Spinal cord (tissue), 10 donors: ENCODE measurements around the gene LRRN1. TPM values are rescaled to one million over a fixed set of nuclear protein-coding genes. Genes with fewer than 3 reads are reported as not detected.
"Not testable (repeated sequence)": the region's sequence is repeated elsewhere in the genome, so short reads cannot be mapped to it uniquely, and the experiment has no call there.

ENCODE experiments used
- DNase-seq, 6 donors: peaks; one replicate each; pipeline versions ENCODE4 v3.0.0 to v3.0.0-alpha.2; 2013 to 2015; ENCODE audit warnings: low spot score in 6 of 6, low read depth in 4 of 6
- H3K27ac ChIP-seq: one replicate; pipeline ENCODE4 v1.5.1; 2013; ENCODE audit warnings: low read depth, low read length, control low read depth
- H3K27me3 ChIP-seq: one replicate; pipeline ENCODE4 v1.6.1; 2013; ENCODE audit warnings: low read length; ENCODE audit not compliant: control insufficient read depth, insufficient read depth
- H3K36me3 ChIP-seq: one replicate; pipeline ENCODE4 v1.6.1; 2013; ENCODE audit warnings: low read length; ENCODE audit not compliant: control insufficient read depth, insufficient read depth
- H3K4me1 ChIP-seq: one replicate; pipeline ENCODE4 v1.6.1; 2013; ENCODE audit warnings: low read length; ENCODE audit not compliant: control insufficient read depth, insufficient read depth
- H3K4me3 ChIP-seq: one replicate; pipeline ENCODE4 v1.5.1; 2013; ENCODE audit warnings: low read depth, low read length, control low read depth
- H3K9me3 ChIP-seq: one replicate; pipeline ENCODE4 v1.6.1; 2013; ENCODE audit warnings: low read length; ENCODE audit not compliant: control insufficient read depth, insufficient read depth
- WGBS: methylation state at CpG from one replicate; pipeline ENCODE4 v1.1.5; 2013; ENCODE audit warnings: missing lambda C conversion rate; ENCODE audit not compliant: insufficient coverage; 5-methylcytosine and 5-hydroxymethylcytosine counted together
- polyA plus RNA-seq, 2 donors: library from polyadenylated mRNA; unstranded; fragments of 120-200 nt; gene quantifications; one replicate each; pipeline ENCODE4 v1.2.1, GENCODE V29; 2013; ENCODE audit not compliant: insufficient read length in 2 of 2
- total RNA-seq, 2 donors: library from RNA; depleted of rRNA in 1 of 2; stranded (reverse); fragments of 120-200 nt in 1 of 2; fragments of >200 nt in 1 of 2; gene quantifications; one replicate each; pipeline versions ENCODE4 v1.2.3 to v1.2.4, GENCODE V29; 2013 to 2014
- donor health status: healthy.

LRRN1 gene
- total and polyA plus RNA-seq, 4 donors, result 49.1 to 188 (median 92.6) TPM

- Histone ChIP-seq H3K4me3 (no peak overlapping the region), H3K9me3 (no peaks in the 10 kb centered on the region), H3K27ac (no peak overlapping the region), H3K27me3 (no peaks in the 10 kb centered on the region), H3K36me3 (no peaks in the 10 kb centered on the region), H3K4me1 (no peaks in the 10 kb centered on the region)
- DNase-seq, result no peak
Observed at GRCh38 chr3:3855056-3855455, 55.8 kb downstream of the LRRN1 start.

- no peaks in the 10 kb centered on the region for H3K9me3 ChIP-seq
- no CpG with 5 or more reads among the region's 2 CpGs for WGBS
- no peaks in the 10 kb centered on the region for H3K27me3 ChIP-seq
- H3K4me1 ChIP-seq, result no peaks in the 10 kb centered on the region
- no peaks in the 10 kb centered on the region for H3K36me3 ChIP-seq
- H3K27ac ChIP-seq, result no peak overlapping the region
- DNase-seq, result peak in 4 of 6 donors; percentile 27 to 86 (median 32)
- H3K4me3 ChIP-seq, result no peak overlapping the region
Observed at GRCh38 chr3:3860235-3860634, 61.0 kb downstream of the LRRN1 start.

GRCh38 chr3:3862534-3862933 lies 63.3 kb downstream of the LRRN1 start:
- Histone ChIP-seq H3K27ac (no peak overlapping the region), H3K27me3 (no peaks in the 10 kb centered on the region), H3K4me3 (no peak overlapping the region), H3K9me3 (no peaks in the 10 kb centered on the region), H3K4me1 (no peaks in the 10 kb centered on the region), H3K36me3 (no peaks in the 10 kb centered on the region)
- DNase-seq, result no peak
- 100% methylated on average over 2 of the region's 5 CpGs for WGBS

GRCh38 chr3:3875491-3875890 lies 76.3 kb downstream of the LRRN1 start:
- Histone ChIP-seq H3K27me3 (no peaks in the 10 kb centered on the region), H3K36me3 (no peaks in the 10 kb centered on the region), H3K4me3 (no peak overlapping the region), H3K27ac (no peak overlapping the region), H3K4me1 (peaks cover 4% of the 10 kb centered on the region), H3K9me3 (no peaks in the 10 kb centered on the region)
- WGBS, result 67% methylated on average over 3 of the region's 8 CpGs
- DNase-seq, result no peak

GRCh38 chr3:3881050-3881449 lies 81.8 kb downstream of the LRRN1 start:
- no peaks in the 10 kb centered on the region for H3K4me1 ChIP-seq
- WGBS, result 95% methylated on average over 3 of the region's 7 CpGs
- H3K36me3 ChIP-seq, result no peaks in the 10 kb centered on the region
- no peak for DNase-seq
- H3K27me3 ChIP-seq, result no peaks in the 10 kb centered on the region
- no peak overlapping the region for H3K4me3 ChIP-seq
- no peaks in the 10 kb centered on the region for H3K9me3 ChIP-seq
- no peak overlapping the region for H3K27ac ChIP-seq

GRCh38 chr3:3887311-3887710 lies 88.1 kb downstream of the LRRN1 start:
- not testable (repeated sequence) for H3K4me3 ChIP-seq, H3K4me1 ChIP-seq, H3K27ac ChIP-seq, H3K27me3 ChIP-seq, H3K36me3 ChIP-seq, H3K9me3 ChIP-seq, DNase-seq

- Histone ChIP-seq H3K36me3 (no peaks in the 10 kb centered on the region), H3K27me3 (no peaks in the 10 kb centered on the region), H3K4me1 (no peaks in the 10 kb centered on the region), H3K27ac (no peak overlapping the region), H3K4me3 (no peak overlapping the region), H3K9me3 (peaks cover 1% of the 10 kb centered on the region)
- DNase-seq, result no peak
- WGBS, result no CpG with 5 or more reads among the region's 4 CpGs
Observed at GRCh38 chr3:3893590-3893989, 94.4 kb downstream of the LRRN1 start.
